Measurements from ENCODE around the gene ADIPOR2.

Gene ADIPOR2

DNA sequence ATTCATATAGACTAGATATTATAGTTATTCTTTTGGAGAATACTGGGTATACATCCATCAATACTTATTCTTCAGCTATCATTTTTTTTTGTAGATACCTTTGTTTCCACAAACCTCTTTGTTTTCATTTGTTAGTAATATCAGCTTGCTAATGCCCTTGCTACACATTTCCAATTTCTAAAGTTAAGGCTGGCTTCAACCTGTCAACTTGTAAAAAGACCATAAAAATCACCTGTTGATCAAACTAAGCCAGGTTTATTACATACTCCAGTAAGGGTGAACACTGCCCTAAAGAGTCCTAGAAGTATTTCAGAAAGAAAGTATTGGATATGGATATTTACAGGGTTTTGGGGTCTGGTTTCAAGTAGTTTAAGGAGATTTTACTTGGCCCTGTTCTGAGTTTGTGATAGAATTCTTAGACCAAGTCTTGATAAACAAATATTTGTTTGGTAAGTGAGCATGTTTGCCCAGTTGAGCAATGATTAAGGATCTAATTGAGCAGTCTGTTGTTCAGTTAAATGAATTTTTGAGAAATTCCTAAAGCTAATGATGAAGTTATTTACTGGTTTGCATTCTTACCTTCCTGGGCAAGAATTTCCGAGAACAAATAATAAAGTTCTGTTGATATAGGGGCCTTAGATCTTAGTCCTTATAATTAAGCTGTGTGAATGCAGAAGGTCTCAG, 76.7 kb downstream of the ADIPOR2 start:
- no peak overlapping the region for H3K27ac ChIP-seq

DNA sequence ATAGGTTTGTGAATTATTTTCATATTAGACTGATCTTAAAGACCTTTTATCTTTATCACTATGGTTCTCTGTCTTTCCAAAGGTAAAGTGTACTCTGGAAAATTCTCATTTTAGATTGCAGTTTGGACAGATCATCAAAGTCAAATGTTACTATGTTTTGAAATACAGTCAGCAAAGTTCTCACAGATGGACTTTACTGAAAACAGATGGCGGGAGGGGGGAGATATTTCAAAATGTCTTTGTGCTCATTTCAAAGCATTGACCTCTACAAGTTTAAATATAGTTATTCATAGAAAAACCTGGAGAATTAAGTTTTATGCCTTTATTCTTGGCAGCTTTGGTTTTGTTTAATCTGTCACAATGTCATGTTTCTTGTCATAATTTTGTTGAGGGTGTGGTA, 77.7 kb downstream of the ADIPOR2 start:
- no peak for DNase-seq (ENCODE audit: low read depth, low spot score)
- no peak overlapping the region for H3K27ac ChIP-seq

More for the DNA sequence above, 76.7 kb downstream of the ADIPOR2 start:
- DNase-seq (ENCODE audit: low read depth, low spot score), result no peak

DNA sequence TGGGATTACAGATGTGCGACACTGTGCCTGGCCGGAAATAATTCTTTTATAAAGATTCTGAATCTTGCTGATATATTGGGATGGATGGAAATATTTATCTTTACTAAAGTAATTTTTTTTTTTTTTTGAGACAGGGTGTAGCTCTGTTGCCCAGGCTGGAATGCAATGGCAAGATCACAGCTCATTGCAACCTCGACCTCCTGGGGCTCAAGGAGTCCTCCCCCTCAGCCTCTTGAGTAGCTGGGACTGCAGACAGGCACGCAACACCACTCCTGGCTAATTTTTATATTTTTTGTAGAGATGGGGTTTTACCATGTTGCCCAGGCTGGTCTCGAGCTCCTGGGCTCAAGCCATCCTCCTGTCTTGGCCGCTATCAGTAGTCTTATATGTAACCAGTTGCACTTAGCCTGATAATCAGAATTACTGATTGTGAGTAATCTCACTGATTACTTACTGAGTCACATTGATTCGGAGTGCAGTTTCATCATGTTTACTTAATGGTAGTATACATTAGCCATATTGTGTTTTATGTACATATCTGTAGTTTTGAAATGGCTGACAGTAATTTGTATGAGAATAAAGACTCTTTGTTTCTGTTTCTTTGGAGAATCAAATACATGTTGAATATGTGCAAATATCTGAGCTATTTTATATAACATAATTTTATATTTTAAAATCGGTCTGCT, 79.1 kb downstream of the ADIPOR2 start:
- DNase-seq (ENCODE audit: low read depth, low spot score), result no peak
- H3K27ac ChIP-seq, result peak overlapping the region; percentile 10

DNA sequence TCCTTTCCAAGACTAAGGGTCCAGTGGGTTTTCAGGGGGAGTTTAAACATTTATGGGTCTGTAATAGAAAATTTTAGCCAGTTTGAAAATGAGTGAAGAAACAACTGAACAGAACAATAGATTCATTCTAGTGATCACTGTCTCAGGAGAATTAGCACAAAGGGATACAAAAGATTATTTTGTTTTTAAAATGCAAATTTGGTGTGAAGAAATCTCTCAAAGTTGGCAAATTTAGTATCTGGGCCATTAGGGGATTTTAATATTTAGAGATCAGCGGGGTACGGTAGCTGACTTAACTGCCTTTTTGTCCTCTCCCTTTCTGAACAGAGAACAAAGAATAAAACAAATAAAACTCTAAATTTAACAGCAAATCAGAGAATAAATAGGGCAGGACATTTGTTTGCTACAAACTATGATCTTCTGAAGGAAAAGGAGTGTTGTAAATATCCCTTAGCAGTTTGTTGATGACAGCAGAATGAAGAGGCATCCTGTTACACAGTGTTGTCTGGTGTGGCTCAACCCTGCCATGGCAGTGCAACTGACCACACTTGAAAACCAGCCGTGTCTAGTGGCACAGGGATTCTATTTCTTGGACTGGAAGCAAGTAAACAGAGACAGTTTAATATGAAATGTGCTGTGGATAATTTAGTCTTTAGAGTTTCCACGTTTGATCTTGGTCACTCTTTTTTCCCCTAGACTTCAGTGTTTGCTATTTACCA, 83.2 kb downstream of the ADIPOR2 start:
- no peak for DNase-seq (ENCODE audit: low read depth, low spot score)
- no peak overlapping the region for H3K27ac ChIP-seq

DNA sequence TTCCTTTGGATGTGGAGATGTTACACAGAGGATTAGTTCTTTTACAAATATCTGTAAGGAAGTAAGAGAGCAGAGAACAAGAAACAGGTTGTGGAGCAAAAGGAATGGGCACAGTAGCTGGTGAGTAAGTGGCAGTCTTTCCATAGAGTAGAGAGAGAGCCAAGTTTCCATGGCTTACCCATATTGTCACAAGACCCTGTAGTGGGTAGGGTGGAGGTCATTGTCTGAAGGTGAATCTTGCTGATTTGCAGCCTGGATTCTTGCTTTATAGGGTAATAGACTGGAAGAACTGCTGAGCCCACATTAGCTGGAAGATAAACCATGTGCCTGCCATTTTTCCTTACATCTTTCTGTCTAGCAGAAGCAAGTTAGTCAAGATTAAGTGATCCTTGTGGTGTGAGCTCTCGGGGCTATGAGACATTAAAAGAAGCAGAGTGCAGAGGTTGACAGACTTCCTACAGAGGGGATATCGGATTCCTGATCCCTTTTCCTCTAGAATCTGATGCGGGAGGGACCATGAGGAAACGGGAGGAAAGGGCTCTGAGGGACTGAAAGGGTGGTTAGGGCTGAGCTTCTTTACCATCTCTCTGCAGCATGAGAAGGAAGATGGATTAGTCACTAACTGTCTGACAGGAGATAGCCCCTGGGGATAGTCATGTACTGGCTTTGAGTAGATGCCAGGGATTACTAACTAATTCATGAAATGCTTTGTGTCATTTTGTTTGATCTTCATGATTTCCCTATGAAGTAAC, 85.5 kb downstream of the ADIPOR2 start:
- peak overlapping the region; percentile 44 for H3K27ac ChIP-seq
- DNase-seq (ENCODE audit: low read depth, low spot score), result peak; percentile 53

DNA sequence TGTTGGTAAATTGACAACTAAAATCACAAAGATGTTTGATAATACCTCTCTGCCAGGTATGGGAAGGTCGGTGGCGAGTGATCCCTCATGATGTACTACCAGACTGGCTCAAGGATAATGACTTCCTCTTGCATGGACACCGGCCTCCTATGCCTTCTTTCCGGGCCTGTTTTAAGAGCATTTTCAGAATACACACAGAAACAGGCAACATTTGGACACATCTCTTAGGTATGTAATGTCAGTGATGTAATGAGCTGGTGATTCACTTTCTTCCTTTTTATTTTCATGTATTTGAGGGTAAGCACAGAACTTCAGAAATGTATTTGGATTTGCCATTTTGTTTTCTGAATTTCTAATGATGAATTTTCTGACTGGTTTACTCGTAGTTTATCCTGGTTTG, 86.9 kb downstream of the ADIPOR2 start:
- no peak for DNase-seq (ENCODE audit: low read depth, low spot score)
- H3K27ac ChIP-seq, result peak overlapping the region; percentile 44

DNA sequence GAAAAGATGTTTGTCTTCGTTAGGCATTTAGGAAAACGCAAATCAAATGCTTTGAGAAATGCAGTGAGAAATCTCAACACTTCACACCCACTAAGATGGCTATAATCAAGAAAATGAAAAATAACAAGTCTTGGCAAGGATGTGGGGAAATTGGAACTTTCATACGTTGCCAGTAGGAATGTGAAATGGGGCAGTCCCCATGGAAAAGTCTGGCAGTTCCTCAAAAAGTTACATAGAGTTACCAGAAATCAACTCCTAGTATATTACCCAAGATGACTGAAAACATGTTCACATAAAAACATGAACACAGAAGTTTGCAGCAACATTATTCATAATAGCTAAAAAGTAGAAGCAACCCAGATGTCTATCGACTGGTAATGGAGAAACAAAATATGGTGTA, 88.0 kb downstream of the ADIPOR2 start:
- H3K27ac ChIP-seq, result no peak overlapping the region
- no peak for DNase-seq (ENCODE audit: low read depth, low spot score)

DNA sequence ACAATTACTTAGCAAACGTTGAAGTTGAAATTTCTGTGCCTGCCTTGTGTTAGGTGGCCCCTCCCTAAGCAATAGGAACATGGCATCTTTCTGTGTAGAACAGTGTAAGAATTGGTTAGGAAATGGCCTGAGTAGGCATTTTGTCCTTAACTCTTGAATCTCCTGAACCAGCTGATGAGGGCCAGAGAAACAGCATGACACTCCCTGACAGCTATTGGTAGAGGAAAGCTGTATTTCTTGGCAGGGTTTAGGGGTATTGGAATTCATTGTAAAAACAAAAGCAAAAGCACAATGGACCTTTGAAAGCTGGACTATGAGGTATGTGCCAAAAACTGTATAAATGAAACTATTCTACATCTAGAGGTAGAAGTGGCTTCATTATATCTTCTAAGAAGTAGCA, 88.9 kb downstream of the ADIPOR2 start:
- no peak overlapping the region for H3K27ac ChIP-seq
- no peak for DNase-seq (ENCODE audit: low read depth, low spot score)

DNA sequence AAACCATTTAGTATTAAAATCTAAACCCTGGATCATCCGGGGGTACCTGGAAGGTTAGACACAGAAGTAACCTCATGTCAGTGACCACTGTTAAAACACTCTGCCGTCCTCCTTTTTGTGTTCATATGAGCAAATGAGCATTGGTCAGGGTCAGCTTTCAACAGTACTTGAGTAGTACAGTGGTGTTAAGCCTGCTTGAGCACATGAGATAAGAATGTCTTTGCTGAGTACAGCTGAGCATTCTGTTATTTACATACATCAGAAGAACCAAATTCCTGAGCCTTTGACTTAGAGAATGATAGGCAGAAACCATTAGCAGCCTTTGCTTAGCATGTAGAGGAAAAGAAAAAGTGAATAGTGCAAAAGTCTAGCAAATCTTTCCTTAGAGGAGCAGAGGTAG, 90.9 kb downstream of the ADIPOR2 start:
- DNase-seq (ENCODE audit: low read depth, low spot score), result no peak
- H3K27ac ChIP-seq, result no peak overlapping the region

DNA sequence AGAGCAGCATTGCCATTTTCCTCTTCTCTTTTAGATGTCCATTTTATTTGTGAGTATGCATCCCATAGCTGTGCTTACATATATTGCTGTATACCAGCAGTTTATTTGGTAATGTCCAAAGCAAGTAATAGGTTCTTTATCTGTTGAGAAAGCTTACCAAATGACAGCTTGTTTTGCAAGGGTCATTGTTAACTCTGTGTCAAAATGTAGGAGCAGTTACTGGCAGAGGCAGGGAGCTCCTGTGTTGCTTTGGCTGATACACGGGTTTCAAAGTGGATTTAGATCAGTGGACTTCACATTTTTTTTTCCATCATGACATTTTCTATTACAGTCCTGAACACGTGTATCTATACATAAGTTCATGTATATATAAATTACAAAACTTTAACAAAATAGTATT, 91.3 kb downstream of the ADIPOR2 start:
- no peak overlapping the region for H3K27ac ChIP-seq
- DNase-seq (ENCODE audit: low read depth, low spot score), result no peak

DNA sequence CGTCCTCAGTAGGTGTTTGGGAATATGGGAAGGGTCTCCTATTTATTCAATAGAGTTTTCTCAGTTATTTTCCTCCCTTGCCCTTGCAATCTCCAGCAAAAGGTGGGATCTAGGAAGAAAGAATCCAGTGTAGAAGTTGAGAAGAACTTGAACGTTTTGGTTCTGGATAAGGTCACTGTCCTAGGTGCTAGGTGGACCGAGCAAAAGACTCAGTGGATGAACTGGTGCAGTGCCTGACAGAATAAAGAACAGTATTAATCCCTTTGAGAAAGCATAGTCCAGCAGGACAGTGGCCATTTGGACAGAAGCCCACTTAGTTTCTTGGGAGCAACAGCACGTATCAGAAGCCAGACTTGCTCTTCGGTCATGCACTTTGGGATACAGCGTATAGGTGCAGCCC, 96.8 kb downstream of the ADIPOR2 start:
- no peak overlapping the region for H3K27ac ChIP-seq
- DNase-seq (ENCODE audit: low read depth, low spot score), result no peak

DNA sequence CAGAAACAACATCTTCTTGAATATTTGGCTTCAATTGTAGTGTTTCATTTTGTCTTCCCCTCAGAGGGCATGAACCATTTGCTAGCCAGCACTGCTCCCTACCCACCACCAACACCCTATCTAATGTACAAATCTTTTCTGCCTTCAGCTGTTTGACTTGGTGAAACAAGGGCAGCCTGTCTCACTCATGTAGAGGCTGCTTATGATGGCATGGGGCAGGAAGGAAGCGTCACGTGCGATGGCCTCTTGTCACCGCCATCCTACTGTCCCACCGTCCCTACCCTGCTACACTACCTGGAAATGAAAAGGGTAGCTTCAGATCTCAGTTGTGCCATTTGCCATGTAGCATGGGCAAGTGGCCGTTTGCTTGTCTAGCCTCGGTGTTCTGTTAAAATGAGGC, 99.6 kb downstream of the ADIPOR2 start:
- no peak for DNase-seq (ENCODE audit: low read depth, low spot score)
- H3K27ac ChIP-seq, result no peak overlapping the region

DNA sequence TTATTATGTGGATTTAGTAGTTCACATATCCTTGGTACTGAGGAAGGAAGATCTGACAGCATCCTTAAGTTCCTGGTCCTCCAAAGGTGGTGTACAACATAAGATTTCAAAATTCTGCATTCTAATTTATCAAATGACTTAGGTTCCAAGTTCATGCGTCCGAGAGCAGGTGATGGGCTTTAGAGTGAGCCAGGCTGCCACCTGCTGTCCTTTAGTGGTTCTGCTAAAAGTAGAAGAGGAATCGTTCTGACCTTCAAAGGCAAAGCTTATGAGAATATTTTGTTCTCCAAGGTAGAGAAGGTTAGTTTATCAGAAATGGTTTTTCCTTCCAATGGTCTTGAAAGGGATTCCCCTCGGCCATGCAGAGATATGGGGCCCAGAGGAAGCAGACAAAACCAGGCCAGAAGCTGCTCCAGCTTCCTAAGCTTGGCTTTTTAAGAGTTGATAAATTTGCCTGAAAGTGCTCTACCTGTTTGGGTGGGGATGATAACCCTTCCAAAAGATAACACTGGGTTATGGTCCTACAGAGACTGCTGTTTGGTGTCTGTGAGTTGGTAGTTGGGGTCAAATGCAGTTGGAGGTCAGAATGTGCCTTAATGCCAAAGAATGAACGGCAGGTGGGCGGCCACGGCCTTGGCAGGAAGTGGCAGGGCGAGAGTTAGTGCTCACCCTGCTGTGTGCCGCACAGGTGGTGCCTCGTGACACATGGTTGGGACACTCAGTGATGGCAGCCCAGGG, 100.4 kb downstream of the ADIPOR2 start:
- no peak overlapping the region for H3K27ac ChIP-seq
- DNase-seq (ENCODE audit: low read depth, low spot score), result no peak

DNA sequence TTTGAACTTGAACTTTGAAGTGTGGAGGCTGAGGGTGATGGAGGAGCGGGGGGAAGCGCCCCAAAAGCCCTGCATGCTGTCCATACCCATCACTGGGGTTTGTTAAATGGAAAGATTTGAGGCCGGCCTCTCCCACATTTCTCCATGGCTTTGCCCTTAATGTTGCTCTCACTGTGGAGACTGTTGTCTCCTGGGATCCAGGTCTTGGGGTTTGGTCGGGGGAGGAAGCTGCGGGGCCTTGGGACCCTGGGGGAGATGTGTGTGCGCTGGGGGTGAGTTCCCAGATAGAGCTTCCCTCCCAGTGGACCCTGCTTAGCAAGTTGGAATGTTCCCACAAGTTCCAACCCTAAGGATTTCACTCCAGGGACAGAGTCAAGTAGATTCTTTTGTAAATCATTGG, 101.5 kb downstream of the ADIPOR2 start:
- no peak for DNase-seq (ENCODE audit: low read depth, low spot score)
- no peak overlapping the region for H3K27ac ChIP-seq

DNA sequence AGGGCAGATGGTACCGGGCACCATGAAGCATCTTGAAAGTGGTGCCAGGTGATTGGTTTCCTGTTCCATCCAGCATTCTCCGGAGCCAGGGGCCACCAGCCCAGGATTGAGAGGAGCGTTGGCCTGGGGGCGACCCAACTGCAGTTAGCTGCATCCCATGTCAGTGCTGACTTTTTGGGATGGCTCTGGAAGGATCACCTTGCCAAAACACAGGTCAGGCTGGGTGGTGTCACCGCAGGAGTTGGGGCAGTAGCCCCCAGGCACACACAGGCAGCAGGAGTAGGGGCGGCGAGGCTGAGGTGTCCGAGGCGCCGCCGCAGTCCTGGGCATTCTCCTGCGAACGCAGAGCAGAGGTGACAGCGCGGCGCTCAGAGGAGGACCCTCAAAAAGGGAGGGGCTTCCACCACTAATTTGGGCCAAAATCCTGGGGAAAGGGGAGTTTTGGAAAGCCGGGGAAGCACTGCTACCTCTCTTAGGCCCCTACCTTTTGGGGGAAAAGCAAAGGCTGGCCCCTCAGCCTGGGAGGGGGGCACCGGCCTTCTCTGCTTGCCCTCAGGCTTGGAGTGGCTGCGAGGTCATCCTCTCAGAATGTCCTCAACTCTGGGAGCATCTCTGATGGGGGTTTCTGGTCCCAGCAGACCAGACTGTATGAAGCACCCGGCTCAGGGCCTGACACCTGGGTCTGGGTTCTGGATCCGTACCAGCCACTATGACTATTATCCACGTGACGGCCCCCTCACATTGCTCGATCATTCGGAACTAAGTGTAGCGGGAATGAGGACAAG, 102.7 kb downstream of the ADIPOR2 start:
- no peak for DNase-seq (ENCODE audit: low read depth, low spot score)
- H3K27ac ChIP-seq, result no peak overlapping the region

DNA sequence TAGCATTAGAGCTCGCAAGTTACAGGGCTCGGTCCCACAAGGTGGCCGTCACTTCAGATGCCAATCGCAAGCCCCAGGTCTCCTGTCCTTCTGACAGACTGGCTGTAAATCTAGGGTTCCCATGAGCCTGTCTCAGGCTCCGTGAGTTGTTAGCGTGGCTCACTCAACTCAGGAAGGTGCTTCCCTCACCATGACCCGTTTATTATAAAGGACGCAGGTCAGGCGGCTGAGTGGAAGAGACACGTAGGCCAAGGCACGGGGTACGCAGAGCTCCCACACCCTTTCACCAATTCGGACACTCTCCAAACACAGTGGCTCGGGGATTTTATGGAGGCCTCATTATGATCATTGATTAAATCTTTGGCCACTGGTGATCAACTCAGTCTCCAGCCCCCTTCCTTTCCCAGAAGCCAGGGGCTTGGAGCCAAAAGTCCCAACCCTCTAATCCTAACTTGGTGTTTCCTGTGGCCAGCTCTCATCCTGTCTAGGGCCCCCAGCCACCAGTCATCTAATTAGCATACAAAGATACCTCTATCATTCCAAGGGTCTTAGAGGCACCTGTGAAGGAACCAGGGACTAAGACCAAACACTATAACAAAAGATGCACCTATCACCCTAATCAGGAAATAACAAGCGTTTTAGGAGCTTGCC, 103.7 kb downstream of the ADIPOR2 start:
- H3K27ac ChIP-seq, result no peak overlapping the region
- DNase-seq (ENCODE audit: low read depth, low spot score), result no peak

DNA sequence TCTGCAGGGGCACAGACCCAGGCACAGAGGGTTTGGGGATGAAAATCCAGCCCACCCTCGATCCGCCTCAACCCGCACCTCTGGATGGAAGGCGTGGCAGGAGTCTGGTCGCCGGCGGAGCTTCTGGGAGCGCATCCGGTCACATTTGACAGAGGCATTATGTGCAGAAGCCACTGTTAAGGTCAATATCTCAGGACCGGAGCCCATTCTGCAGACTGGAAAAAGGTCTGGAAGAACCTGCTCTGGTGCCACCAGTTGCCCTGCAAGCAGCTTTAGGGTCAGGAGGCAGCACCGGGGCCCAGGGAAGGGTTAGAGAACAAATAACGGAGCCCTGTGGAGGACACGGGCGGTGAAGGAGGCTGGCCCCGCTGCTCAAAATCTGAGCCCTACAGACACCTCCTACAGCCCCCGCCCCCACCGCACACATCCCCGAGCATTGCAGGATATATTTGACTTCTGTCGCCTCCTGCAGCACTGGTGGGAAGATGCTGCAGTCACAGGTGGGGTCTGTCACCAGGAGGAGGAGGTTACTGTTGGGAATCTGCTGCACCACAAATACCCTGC, 104.4 kb downstream of the ADIPOR2 start:
- H3K27ac ChIP-seq, result no peak overlapping the region
- no peak for DNase-seq (ENCODE audit: low read depth, low spot score)

DNA sequence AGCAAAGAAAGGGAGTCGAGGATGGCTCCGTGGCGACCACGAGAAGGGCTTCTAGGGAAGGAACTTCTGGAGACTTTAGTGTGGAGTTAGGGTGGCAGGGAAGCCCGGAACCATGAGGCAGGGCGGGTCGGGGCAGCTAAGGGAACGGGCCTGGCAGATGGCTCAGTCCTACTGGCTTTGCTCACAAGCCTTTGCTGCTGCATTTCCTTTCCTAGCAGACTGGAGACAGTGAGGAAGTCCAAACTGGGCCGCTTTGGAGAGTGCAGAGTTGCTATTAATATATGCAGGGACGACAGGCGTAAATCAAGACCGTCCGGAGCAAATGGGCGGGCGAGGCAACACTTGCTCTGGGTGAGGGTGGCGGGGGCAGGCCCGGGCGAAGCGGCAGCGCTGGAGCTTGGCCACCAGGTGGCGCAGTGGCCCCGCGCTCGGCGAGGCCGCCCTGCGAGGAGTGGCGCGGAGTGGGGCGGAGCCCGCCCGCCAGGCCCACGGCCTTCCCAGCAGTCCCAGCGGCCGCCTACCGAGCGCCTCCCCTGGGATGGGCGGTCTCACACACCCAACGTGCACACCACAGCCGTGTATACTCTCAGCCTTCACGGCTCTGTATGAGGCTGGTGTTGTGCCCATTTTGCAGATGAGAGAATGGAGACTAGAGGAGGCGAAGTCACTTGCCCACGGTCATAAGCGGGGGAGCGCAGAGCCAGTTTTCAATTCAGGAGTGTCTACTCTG, 105.1 kb downstream of the ADIPOR2 start:
- DNase-seq (ENCODE audit: low read depth, low spot score), result peak; percentile 45
- no peak overlapping the region for H3K27ac ChIP-seq
